Endodermal cell (in vitro differentiated cells): ENCODE results near the gene RIPK3. TPM values are rescaled to one million over a fixed set of nuclear protein-coding genes. Genes with fewer than 3 reads are reported as not detected.

Source experiments
- DNase-seq: peaks from one replicate; pipeline ENCODE4 v3.0.0-alpha.2; 2017
- H3K27ac ChIP-seq: 2 replicates; pipeline ENCODE4 v1.5.1; 2013; ENCODE audit warnings: mild to moderate bottlenecking, low read depth, low read length, moderate library complexity
- H3K27me3 ChIP-seq: 2 replicates; pipeline ENCODE4 v1.6.1; 2013; ENCODE audit warnings: mild to moderate bottlenecking, low read length, moderate library complexity; ENCODE audit not compliant: insufficient read depth, control insufficient read depth, poor library complexity, severe bottlenecking
- H3K36me3 ChIP-seq: 2 replicates; pipeline ENCODE4 v1.7.0; 2013; ENCODE audit warnings: mild to moderate bottlenecking, low read length, moderate library complexity; ENCODE audit not compliant: control insufficient read depth, insufficient read depth
- H3K4me1 ChIP-seq: one replicate; pipeline ENCODE4 v1.7.0; 2013; ENCODE audit warnings: low read length; ENCODE audit not compliant: control insufficient read depth, insufficient read depth
- H3K4me3 ChIP-seq: 2 replicates; pipeline ENCODE4 v1.5.1; 2013; ENCODE audit warnings: mild to moderate bottlenecking, low read length, moderate library complexity
- H3K9ac ChIP-seq: 2 replicates; pipeline ENCODE4 v1.6.1; 2013; ENCODE audit warnings: mild to moderate bottlenecking, low read length, moderate library complexity; ENCODE audit not compliant: poor library complexity, severe bottlenecking; ENCODE audit errors: extremely low read depth
- H3K9me3 ChIP-seq: 2 replicates; pipeline ENCODE4 v1.6.1; 2013; ENCODE audit warnings: mild to moderate bottlenecking, low read length, moderate library complexity; ENCODE audit not compliant: control insufficient read depth
- H3K27ac Mint-ChIP-seq: 2 replicates; pipeline ENCODE4 v1.8.0; 2020; ENCODE audit warnings: mixed read lengths
- H3K27me3 Mint-ChIP-seq: 2 replicates; pipeline ENCODE4 v1.8.0; 2021; ENCODE audit warnings: mild to moderate bottlenecking, mixed read lengths; ENCODE audit not compliant: insufficient read depth
- H3K36me3 Mint-ChIP-seq: 2 replicates; pipeline ENCODE4 v1.8.0; 2020; ENCODE audit warnings: low read depth, mixed read lengths
- H3K4me1 Mint-ChIP-seq: 2 replicates; pipeline ENCODE4 v1.8.0; 2020; ENCODE audit warnings: mixed read lengths
- H3K4me3 Mint-ChIP-seq: 2 replicates; pipeline ENCODE4 v1.8.0; 2020; ENCODE audit warnings: mild to moderate bottlenecking, moderate library complexity, mixed read lengths
- H3K9me3 Mint-ChIP-seq: 2 replicates; pipeline ENCODE4 v1.8.0; 2020; ENCODE audit warnings: mild to moderate bottlenecking, mixed read lengths
- CTCF ChIP-seq: fragments of 200-600 bp; sonication (generic); conservative IDR thresholded peaks from 2 replicates; pipeline ENCODE4 v1.5.0; 2021; ENCODE audit warnings: antibody characterized with exemption, mild to moderate bottlenecking
- WGBS, 2 experiments: methylation state at CpG; one replicate each; pipeline versions ENCODE4 v1.1.5 to v1.1.7; 2013; ENCODE audit warnings: missing lambda C conversion rate in 2 of 2, mixed read lengths in 1 of 2; ENCODE audit not compliant: insufficient coverage in 1 of 2, insufficient read length in 1 of 2; 5-methylcytosine and 5-hydroxymethylcytosine counted together
- total RNA-seq, 2 donors: library from RNA; stranded (reverse); fragmentation: NEBNext Ultra II Directional in 1 of 2; extraction: Animal tissue kit (Norgen Biotek cat#: 25700) in 1 of 2; gene quantifications; 2 replicates in 1 of 2; 3 replicates in 1 of 2; pipeline ENCODE4 v1.2.1, GENCODE V29; 2021

Gene RIPK3
- total RNA-seq, 2 donors from 2014 or later, result not detected

- Mint-ChIP-seq H3K4me3 (no peak overlapping the region), H3K27ac (no peak overlapping the region), H3K36me3 (no peaks in the 10 kb centered on the region), H3K9me3 (peaks cover 6% of the 10 kb centered on the region), H3K27me3 (peaks cover 66% of the 10 kb centered on the region), H3K4me1 (peaks cover 7% of the 10 kb centered on the region)
- Histone ChIP-seq H3K4me1 (no peaks in the 10 kb centered on the region), H3K27ac (no peak overlapping the region), H3K4me3 (no peak overlapping the region), H3K36me3 (no peaks in the 10 kb centered on the region), H3K27me3 (peaks cover 49% of the 10 kb centered on the region), H3K9me3 (peaks cover 8% of the 10 kb centered on the region), H3K9ac (no peak overlapping the region)
- WGBS, 2 experiments, result 81% methylated on average over 2 of the region's 2 CpGs; no CpG with 5 or more reads in 1 of the 2 experiments
- peak; percentile 25 for DNase-seq
- no peak for TF ChIP-seq CTCF
Observed at GRCh38 chr14:24361326-24361725, 21.5 kb upstream of the RIPK3 start.

GRCh38 chr14:24360281-24360680 lies 20.5 kb upstream of the RIPK3 start:
- peaks cover 49% of the 10 kb centered on the region for H3K27me3 ChIP-seq
- no peak overlapping the region for H3K9ac ChIP-seq
- H3K27me3 Mint-ChIP-seq, result peaks cover 68% of the 10 kb centered on the region
- no peak overlapping the region for H3K27ac Mint-ChIP-seq
- H3K4me1 Mint-ChIP-seq, result no peaks in the 10 kb centered on the region
- H3K9me3 Mint-ChIP-seq, result peaks cover 6% of the 10 kb centered on the region
- no peak overlapping the region for H3K4me3 ChIP-seq
- H3K36me3 Mint-ChIP-seq, result no peaks in the 10 kb centered on the region
- 85 to 96% methylated on average over 3 of the region's 3 CpGs for WGBS, 2 experiments
- no peak for DNase-seq
- H3K27ac ChIP-seq, result no peak overlapping the region
- no peak for TF ChIP-seq CTCF
- H3K9me3 ChIP-seq, result peaks cover 8% of the 10 kb centered on the region
- H3K4me3 Mint-ChIP-seq, result no peak overlapping the region
- no peaks in the 10 kb centered on the region for H3K4me1 ChIP-seq
- no peaks in the 10 kb centered on the region for H3K36me3 ChIP-seq

GRCh38 chr14:24356208-24356607 lies 16.4 kb upstream of the RIPK3 start:
- no peak overlapping the region for H3K4me3 Mint-ChIP-seq
- Histone ChIP-seq H3K36me3 (no peaks in the 10 kb centered on the region), H3K27me3 (peaks cover 55% of the 10 kb centered on the region), H3K4me1 (no peaks in the 10 kb centered on the region), H3K27ac (no peak overlapping the region), H3K4me3 (no peak overlapping the region), H3K9ac (no peak overlapping the region), H3K9me3 (peaks cover 8% of the 10 kb centered on the region)
- H3K9me3 Mint-ChIP-seq, result peaks cover 6% of the 10 kb centered on the region
- H3K36me3 Mint-ChIP-seq, result no peaks in the 10 kb centered on the region
- no peak overlapping the region for H3K27ac Mint-ChIP-seq
- TF ChIP-seq CTCF, result no peak
- H3K27me3 Mint-ChIP-seq, result peaks cover 74% of the 10 kb centered on the region
- 83% methylated on average over 2 to 4 of the region's 4 CpGs for WGBS, 2 experiments
- no peak for DNase-seq
- H3K4me1 Mint-ChIP-seq, result no peaks in the 10 kb centered on the region
